H9 (cell line): ENCODE measurements around the gene BAG1. TPM values are rescaled to one million over a fixed set of nuclear protein-coding genes. Genes with fewer than 3 reads are reported as not detected.

Experiments used
- DNase-seq: peaks from one replicate; pipeline ENCODE4 v3.0.0-alpha.2; 2017
- H2AFZ ChIP-seq: one replicate; pipeline ENCODE4 v1.6.1; 2013; ENCODE audit warnings: mild to moderate bottlenecking, low read length, control low read depth, moderate library complexity
- H2AK5ac ChIP-seq: 2 replicates; pipeline ENCODE4 v1.6.1; 2013; ENCODE audit warnings: low read length, control low read depth, mixed read lengths; ENCODE audit not compliant: insufficient read length
- H2BK120ac ChIP-seq: one replicate; pipeline ENCODE4 v1.6.1; 2013; ENCODE audit warnings: low read depth, mild to moderate bottlenecking, low read length, control low read depth, inconsistent platforms; ENCODE audit not compliant: poor library complexity, severe bottlenecking
- H2BK12ac ChIP-seq: 2 replicates; pipeline ENCODE4 v1.6.1; 2013; ENCODE audit warnings: low read length, control low read depth, mixed read lengths, low read depth; ENCODE audit not compliant: insufficient read length
- H2BK15ac ChIP-seq: 2 replicates; pipeline ENCODE4 v1.6.1; 2013; ENCODE audit warnings: low read depth, low read length, control low read depth
- H2BK20ac ChIP-seq: one replicate; pipeline ENCODE4 v1.6.1; 2013; ENCODE audit warnings: low read depth, mild to moderate bottlenecking, low read length, control low read depth, inconsistent platforms; ENCODE audit not compliant: poor library complexity, severe bottlenecking
- H2BK5ac ChIP-seq: 2 replicates; pipeline ENCODE4 v1.6.1; 2013; ENCODE audit warnings: low read length, control low read depth, mixed read lengths; ENCODE audit not compliant: insufficient read length
- H3K14ac ChIP-seq: 2 replicates; pipeline ENCODE4 v1.6.1; 2013; ENCODE audit warnings: low read length, control low read depth; ENCODE audit not compliant: insufficient read depth
- H3K18ac ChIP-seq: 2 replicates; pipeline ENCODE4 v1.6.1; 2013; ENCODE audit warnings: low read depth, mild to moderate bottlenecking, mixed read lengths, low read length, control low read depth; ENCODE audit not compliant: insufficient read length
- H3K23ac ChIP-seq: 2 replicates; pipeline ENCODE4 v1.6.1; 2013; ENCODE audit warnings: low read length, control low read depth, mixed read lengths, low read depth; ENCODE audit not compliant: insufficient read length
- H3K23me2 ChIP-seq: 2 replicates; pipeline ENCODE4 v1.6.1; 2013; ENCODE audit warnings: low read depth, mild to moderate bottlenecking, mixed read lengths, low read length, control low read depth; ENCODE audit not compliant: insufficient read length, poor library complexity, severe bottlenecking
- H3K27ac ChIP-seq: 2 replicates; pipeline ENCODE4 v1.5.1; 2013; ENCODE audit warnings: low read length, control low read depth, mixed read lengths, low read depth; ENCODE audit not compliant: insufficient read length
- H3K27me3 ChIP-seq: 2 replicates; pipeline ENCODE4 v1.6.1; 2013; ENCODE audit warnings: low read length, control low read depth, inconsistent platforms; ENCODE audit not compliant: insufficient read depth
- H3K4ac ChIP-seq: 2 replicates; pipeline ENCODE4 v1.6.1; 2013; ENCODE audit warnings: low read depth, mild to moderate bottlenecking, control low read depth, inconsistent platforms, low read length, moderate library complexity
- H3K4me1 ChIP-seq: 2 replicates; pipeline ENCODE4 v1.6.1; 2013; ENCODE audit warnings: low read length, control low read depth, inconsistent platforms; ENCODE audit not compliant: insufficient read depth
- H3K4me2 ChIP-seq: 2 replicates; pipeline ENCODE4 v1.6.1; 2013; ENCODE audit warnings: low read length, control low read depth, mixed read lengths; ENCODE audit not compliant: insufficient read length, insufficient read depth
- H3K56ac ChIP-seq: 2 replicates; pipeline ENCODE4 v1.6.1; 2013; ENCODE audit warnings: low read depth, mild to moderate bottlenecking, mixed read lengths, low read length, control low read depth; ENCODE audit not compliant: insufficient read length
- H3K79me1 ChIP-seq: 2 replicates; pipeline ENCODE4 v1.6.1; 2013; ENCODE audit warnings: low read depth, mild to moderate bottlenecking, moderate library complexity, low read length, control low read depth, inconsistent platforms; ENCODE audit not compliant: insufficient read depth, poor library complexity, severe bottlenecking
- H3K79me2 ChIP-seq: 2 replicates; pipeline ENCODE4 v1.6.1; 2013; ENCODE audit warnings: low read length, control low read depth, inconsistent platforms; ENCODE audit not compliant: insufficient read depth
- H3K9ac ChIP-seq: 2 replicates; pipeline ENCODE4 v1.6.1; 2013; ENCODE audit warnings: low read length, control low read depth, mixed read lengths; ENCODE audit not compliant: insufficient read length; ENCODE audit errors: extremely low read depth
- H3K9me3 ChIP-seq: one replicate; pipeline ENCODE4 v1.6.1; 2013; ENCODE audit warnings: low read depth, low read length, inconsistent platforms; ENCODE audit not compliant: control insufficient read depth
- H3T11ph ChIP-seq: one replicate; pipeline ENCODE4 v1.6.1; 2013; ENCODE audit warnings: mild to moderate bottlenecking, low read length, control low read depth, inconsistent platforms
- H4K20me1 ChIP-seq: one replicate; pipeline ENCODE4 v1.6.1; 2013; ENCODE audit not compliant: control insufficient read depth, insufficient read length, insufficient read depth
- H4K5ac ChIP-seq: 2 replicates; pipeline ENCODE4 v1.6.1; 2013; ENCODE audit warnings: low read depth, mild to moderate bottlenecking, mixed read lengths, low read length, control low read depth; ENCODE audit not compliant: insufficient read length
- H4K8ac ChIP-seq: replicated peaks from 2 replicates; pipeline ENCODE4 v1.6.1; 2013; ENCODE audit warnings: low read length, control low read depth, mixed read lengths, low read depth; ENCODE audit not compliant: insufficient read length
- H4K91ac ChIP-seq: 2 replicates; pipeline ENCODE4 v1.6.1; 2013; ENCODE audit warnings: low read depth, mild to moderate bottlenecking, moderate library complexity, mixed read lengths, low read length, control low read depth; ENCODE audit not compliant: insufficient read length
- H3K27ac Mint-ChIP-seq, 3 experiments: 2 replicates in 2 of 3; 3 replicates in 1 of 3; pipeline ENCODE4 v1.8.0; 2020 to 2021; ENCODE audit warnings: mixed read lengths in 3 of 3, mild to moderate bottlenecking in 1 of 3, moderate library complexity in 1 of 3
- H3K27me3 Mint-ChIP-seq: 2 replicates; pipeline ENCODE4 v1.8.0; 2021; ENCODE audit warnings: low read depth, mild to moderate bottlenecking, moderate library complexity, mixed read lengths
- H3K36me3 Mint-ChIP-seq, 3 experiments: 2 replicates in 2 of 3; 3 replicates in 1 of 3; pipeline ENCODE4 v1.8.0; 2020 to 2021; ENCODE audit warnings: low read depth in 3 of 3, mixed read lengths in 3 of 3; ENCODE audit not compliant: insufficient read depth in 1 of 3
- H3K4me1 Mint-ChIP-seq, 2 experiments: 2 replicates each; pipeline ENCODE4 v1.8.0; 2020; ENCODE audit warnings: mixed read lengths in 2 of 2
- H3K4me3 Mint-ChIP-seq, 2 experiments: 2 replicates in 1 of 2; 3 replicates in 1 of 2; pipeline ENCODE4 v1.8.0; 2020 to 2021; ENCODE audit warnings: mild to moderate bottlenecking in 2 of 2, mixed read lengths in 2 of 2, moderate library complexity in 1 of 2
- H3K9me3 Mint-ChIP-seq, 2 experiments: 2 replicates in 1 of 2; 3 replicates in 1 of 2; pipeline ENCODE4 v1.8.0; 2020; ENCODE audit warnings: mild to moderate bottlenecking in 2 of 2, mixed read lengths in 2 of 2, moderate library complexity in 1 of 2
- WGBS: extraction: QIAGEN DNeasy Blood & Tissue Kit; methylation state at CpG from one replicate; pipeline ENCODE4 v1.1.7; 2013; ENCODE audit warnings: missing lambda C conversion rate, low lambda C conversion rate, mixed read lengths; ENCODE audit not compliant: insufficient read length; ENCODE audit errors: extremely low coverage; 5-methylcytosine and 5-hydroxymethylcytosine counted together
- total RNA-seq: library from RNA; stranded (reverse); gene quantifications from 2 replicates; pipeline ENCODE4 v1.2.1, GENCODE V29; 2021
- TF ChIP-seq, protein P1 (sequence below): fragments of 200-600 bp; sonication (generic); conservative IDR thresholded peaks from 3 replicates; pipeline ENCODE4 v1.8.0; 2021; ENCODE audit warnings: antibody characterized with exemption, mild to moderate bottlenecking

Gene BAG1
- total RNA-seq, 1 experiment from 2014 or later, result 66.4 TPM

DNA sequence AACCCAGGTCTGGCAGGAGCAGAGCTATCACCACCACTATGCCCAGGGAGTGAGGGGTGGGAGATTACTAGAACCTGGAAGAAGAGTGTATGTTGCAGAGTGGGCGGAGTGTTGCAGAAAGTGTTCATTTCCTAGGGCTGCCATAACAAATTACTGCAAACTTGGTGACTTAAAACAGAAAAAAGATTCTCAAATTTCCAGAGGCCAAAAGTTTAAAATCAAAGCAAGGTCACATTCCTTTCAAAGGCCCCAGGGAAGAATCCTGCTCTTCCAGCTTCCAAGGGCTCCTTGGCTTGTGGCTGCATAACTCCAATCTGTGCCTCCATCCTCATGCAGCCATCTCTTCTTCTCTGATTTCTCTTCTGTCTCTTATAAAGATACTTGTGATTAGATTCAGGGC lies 55.1 kb downstream of the BAG1 start:
- H3K9me3 Mint-ChIP-seq, result no peaks in the 10 kb centered on the region
- no peak overlapping the region for H3K9ac ChIP-seq
- no peaks in the 10 kb centered on the region for H3K4me1 ChIP-seq
- H2BK120ac ChIP-seq, result no peak overlapping the region
- no peaks in the 10 kb centered on the region for H4K20me1 ChIP-seq
- H3K27me3 Mint-ChIP-seq, result peaks cover 2% of the 10 kb centered on the region; the same call in 1 of the 2 replicates
- no peaks in the 10 kb centered on the region for H3K79me1 ChIP-seq
- H4K91ac ChIP-seq, result no peak overlapping the region
- H3K27ac Mint-ChIP-seq, result no peak overlapping the region
- H3K4me2 ChIP-seq, result no peak overlapping the region
- no peak overlapping the region for H3K18ac ChIP-seq
- no peak overlapping the region for H3K23ac ChIP-seq
- no peaks in the 10 kb centered on the region for H3K9me3 ChIP-seq
- no peak overlapping the region for H2BK15ac ChIP-seq
- H3K4ac ChIP-seq, result no peak overlapping the region
- no peak for DNase-seq
- H2BK5ac ChIP-seq, result no peak overlapping the region
- H3K27me3 ChIP-seq, result no peaks in the 10 kb centered on the region
- no CpG with 5 or more reads among the region's 1 CpG for WGBS
- H3K14ac ChIP-seq, result no peak overlapping the region
- no peak overlapping the region for H2BK12ac ChIP-seq
- no peak overlapping the region for H4K8ac ChIP-seq
- TF ChIP-seq, protein P1, sequence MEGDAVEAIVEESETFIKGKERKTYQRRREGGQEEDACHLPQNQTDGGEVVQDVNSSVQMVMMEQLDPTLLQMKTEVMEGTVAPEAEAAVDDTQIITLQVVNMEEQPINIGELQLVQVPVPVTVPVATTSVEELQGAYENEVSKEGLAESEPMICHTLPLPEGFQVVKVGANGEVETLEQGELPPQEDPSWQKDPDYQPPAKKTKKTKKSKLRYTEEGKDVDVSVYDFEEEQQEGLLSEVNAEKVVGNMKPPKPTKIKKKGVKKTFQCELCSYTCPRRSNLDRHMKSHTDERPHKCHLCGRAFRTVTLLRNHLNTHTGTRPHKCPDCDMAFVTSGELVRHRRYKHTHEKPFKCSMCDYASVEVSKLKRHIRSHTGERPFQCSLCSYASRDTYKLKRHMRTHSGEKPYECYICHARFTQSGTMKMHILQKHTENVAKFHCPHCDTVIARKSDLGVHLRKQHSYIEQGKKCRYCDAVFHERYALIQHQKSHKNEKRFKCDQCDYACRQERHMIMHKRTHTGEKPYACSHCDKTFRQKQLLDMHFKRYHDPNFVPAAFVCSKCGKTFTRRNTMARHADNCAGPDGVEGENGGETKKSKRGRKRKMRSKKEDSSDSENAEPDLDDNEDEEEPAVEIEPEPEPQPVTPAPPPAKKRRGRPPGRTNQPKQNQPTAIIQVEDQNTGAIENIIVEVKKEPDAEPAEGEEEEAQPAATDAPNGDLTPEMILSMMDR, result no peak
- no peak overlapping the region for H3K56ac ChIP-seq
- no peak overlapping the region for H3K27ac ChIP-seq
- no peak overlapping the region for H4K5ac ChIP-seq
- H2BK20ac ChIP-seq, result no peak overlapping the region
- H3T11ph ChIP-seq, result no peak overlapping the region
- H3K36me3 Mint-ChIP-seq, result no peaks in the 10 kb centered on the region
- no peak overlapping the region for H3K4me3 Mint-ChIP-seq
- no peak overlapping the region for H2AK5ac ChIP-seq
- no peak overlapping the region for H2AFZ ChIP-seq
- peaks cover 9 to 12% of the 10 kb centered on the region in 2 experiments for H3K4me1 Mint-ChIP-seq
- no peaks in the 10 kb centered on the region for H3K23me2 ChIP-seq
- no peaks in the 10 kb centered on the region for H3K79me2 ChIP-seq
